HG03139 (cell line): ENCODE results near the gene F10.

ENCODE experiments used
- ATAC-seq: cut with Tn5 transposase; IDR thresholded peaks from one replicate; pipeline ENCODE4 v1.9.1; 2021; ENCODE audit not compliant: unreplicated experiment

The F10 gene

DNA sequence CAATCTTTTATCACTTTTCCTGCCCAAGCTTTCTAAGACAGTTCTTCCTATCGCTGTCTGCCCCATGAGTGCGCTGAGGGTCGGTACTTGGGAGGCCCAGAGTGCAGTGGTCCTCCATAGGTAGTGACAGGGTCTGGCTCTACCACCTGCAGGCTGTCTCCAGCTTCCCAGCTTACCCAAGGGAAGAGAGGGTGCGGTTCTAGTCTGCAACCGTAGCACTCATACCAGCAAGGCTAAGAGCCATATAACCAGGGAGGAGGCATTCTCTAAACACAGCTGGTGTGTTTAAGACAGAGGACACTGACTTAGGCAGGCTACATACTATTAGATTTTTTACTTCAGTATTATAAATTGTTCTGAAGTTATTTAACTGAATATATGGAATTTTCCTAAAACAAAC is 44.1 kb downstream of the F10 start:
- ATAC-seq: no peak

DNA sequence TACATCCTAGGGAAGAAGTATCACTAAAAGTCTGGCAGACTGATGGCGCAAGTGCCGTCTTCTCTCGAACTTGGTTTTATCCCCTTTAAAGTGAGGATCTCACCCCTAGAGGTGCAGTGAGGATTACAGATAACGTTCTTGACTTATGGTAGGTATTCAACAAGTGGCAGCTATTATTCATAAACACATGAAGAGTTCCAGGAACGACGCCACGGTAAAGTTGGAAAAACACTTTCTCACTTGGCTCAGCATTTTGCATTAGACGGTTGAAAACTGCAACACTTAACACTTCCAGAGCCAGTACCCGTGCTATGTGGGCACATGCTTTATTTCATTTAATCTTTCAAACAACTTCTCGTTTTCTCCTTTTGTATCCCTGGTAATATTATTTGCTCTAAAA is 44.6 kb downstream of the F10 start:
- no peak for ATAC-seq

DNA sequence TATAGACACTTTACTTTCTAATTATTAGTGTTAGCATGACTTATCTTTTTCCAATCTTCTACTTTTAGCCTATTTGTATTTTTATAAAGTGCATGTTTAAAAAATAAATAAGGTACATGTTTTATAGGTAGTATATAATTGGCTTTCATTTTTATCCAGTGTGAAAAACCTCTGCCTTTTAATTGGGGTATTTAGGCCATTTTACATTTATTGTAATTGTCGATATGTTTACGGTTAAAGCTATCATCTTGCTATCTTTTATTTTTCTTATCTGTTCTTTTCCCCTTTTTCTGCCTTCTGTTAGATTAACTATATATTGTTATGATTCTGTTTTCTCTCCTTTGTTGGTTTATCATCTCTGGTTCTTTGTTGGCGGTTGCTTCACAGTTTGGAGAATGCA is 45.0 kb downstream of the F10 start:
- no peak for ATAC-seq

DNA sequence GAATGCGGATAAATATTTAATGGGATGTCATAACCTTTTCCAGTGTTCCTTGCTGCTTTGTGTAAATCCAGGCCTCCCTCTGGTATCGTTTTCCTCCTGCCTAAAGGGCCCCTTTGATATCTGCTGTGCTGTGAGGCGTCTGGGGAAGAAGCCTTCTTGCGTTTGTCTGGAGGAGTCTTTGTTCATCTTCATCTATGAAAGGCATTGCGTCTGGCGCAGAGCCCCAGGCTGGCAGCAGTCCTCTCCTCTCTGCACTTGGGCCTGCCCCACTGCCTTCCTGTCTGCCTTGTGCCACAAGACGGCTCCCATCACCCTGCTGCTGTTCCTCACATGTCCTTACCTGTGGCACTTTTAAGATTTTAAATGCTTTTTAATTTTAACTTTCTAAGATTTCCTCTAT is 45.6 kb downstream of the F10 start:
- no peak for ATAC-seq

DNA sequence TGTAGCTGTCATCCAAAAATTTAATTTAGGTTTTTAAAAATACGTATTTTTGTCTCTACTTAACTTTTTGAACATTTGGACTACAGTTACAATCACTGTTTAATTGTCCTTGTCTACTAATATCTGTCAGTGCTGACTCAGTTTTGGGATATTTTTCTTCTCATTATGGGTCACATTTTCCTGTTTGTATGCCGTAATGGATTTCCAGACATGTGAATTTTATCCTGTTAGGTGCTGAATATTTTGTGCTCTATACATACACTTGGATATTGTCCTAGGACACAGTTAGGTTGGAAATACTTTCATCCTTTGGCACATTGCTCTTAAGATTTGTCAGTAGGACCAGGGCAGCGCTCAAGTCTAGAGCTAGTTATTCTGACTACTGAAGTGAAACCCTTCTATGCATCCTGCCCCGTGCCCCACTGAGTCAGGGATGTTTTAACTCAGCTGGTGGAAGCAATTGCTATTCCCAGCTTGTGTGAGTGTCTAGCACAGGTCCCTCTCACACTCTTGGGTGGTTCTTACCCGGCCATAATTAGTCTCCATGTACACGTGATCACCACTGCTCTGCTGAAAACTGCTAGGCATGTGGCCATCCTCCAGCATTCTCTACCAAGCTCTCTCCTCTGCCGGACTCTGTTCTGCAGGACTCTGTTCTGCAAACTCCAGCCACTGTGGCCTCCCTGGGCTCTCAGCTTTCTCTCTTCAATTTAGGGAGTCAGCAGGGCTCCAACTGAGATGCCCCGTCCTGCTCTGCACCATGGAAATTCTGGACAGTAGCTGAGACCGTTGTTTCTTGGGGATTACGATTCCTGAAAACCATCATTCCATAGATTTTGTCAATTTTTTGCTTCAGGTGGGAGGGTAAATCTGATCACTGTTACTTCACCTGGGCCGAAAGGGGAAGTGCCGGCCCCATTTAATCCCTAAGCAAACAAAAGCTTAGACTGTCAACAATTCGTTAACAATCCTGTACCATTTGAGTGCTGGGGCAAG is 47.0 kb downstream of the F10 start:
- no peak for ATAC-seq

DNA sequence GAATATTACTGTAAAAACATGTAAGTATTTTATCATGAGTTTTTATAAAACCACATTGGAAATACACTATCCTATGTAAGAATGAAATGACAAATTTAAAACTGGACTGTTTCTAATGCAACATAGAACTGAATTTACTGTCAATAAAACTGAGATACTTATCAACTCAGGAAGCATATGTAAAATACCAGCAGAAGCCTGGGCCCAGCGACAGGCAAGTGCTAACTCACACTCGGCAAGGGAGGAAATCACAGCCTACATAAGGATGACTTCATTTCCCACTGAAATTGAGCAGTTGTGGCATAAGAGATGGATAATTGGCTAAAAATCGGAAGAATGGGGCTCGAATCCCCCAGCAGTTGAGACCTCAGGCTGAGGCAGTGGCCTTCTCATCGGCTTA is 47.9 kb downstream of the F10 start:
- ATAC-seq: no peak

DNA sequence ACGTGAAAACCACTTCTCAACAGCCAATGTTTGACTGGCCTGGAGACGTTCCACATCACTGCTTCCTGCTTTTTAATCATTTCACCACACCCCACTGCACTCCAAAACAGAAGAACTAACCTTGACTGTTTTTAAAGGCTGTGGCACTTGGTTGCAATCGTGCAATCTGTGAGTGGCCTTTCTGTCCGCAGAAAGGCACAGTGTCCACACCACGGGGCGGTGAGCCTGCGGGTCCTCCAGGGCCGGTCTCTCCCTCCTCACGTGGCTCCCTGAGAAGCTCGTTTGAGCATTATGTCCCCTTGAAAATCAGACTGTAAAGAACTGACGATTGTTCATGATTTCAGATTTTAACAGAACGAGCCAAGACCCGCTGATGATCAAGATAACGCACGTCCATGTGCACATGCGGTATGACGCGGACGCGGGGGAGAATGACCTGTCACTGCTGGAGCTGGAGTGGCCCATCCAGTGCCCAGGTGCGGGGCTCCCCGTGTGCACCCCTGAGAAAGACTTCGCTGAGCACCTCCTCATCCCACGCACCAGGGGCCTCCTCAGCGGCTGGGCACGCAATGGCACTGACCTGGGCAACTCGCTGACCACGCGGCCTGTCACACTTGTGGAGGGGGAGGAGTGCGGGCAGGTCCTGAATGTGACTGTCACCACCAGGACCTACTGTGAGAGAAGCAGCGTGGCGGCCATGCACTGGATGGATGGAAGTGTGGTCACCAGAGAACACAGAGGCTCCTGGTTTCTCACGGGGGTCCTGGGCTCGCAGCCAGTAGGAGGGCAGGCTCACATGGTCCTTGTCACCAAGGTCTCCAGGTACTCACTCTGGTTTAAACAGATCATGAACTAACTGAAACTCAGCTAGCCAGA is 48.9 kb downstream of the F10 start:
- ATAC-seq: no peak

DNA sequence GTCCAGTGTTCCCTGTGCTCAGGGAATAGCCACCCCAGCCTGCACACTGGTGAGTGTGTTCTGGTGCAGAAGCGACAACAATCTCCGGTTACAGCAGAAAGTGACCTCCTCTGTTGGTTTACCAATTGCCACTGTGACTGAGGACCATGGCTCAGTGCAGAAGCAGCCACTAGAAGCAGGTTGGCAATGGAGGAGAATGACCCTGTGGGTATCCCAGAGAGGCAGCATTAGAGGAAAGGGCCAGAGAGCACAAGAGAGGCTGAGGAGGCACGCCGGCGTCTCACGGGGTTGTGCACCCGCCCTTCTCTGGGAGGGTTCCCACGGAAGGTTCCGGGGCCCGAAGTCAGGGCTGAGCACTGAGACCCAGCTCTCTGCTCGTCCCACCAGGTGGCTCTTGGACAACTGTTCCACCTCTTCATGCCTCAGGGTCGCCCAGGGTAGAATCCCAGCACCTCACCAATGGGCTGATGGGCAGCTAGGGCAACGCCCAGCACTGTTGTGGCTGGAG is 49.9 kb downstream of the F10 start:
- no peak for ATAC-seq

DNA sequence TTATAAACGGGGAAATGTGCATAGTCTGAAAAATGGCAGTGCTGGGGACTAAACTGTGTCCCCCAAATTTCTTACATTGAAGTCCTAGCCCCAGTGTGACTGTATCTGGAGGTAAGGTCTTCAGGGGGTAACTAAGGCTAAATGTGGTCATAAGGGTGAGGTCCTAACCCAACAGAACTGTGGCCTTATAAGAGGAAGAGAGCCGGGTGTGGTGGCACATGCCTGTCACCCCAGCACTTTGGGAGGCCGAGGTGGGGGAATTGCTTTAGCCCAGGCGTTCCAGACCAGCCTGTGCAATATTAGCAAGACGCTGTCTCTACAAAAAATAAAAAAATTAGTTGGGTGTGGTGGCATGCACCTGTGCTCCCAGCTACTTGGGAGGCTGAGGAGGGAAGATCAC is 53.7 kb downstream of the F10 start:
- ATAC-seq: no peak

DNA sequence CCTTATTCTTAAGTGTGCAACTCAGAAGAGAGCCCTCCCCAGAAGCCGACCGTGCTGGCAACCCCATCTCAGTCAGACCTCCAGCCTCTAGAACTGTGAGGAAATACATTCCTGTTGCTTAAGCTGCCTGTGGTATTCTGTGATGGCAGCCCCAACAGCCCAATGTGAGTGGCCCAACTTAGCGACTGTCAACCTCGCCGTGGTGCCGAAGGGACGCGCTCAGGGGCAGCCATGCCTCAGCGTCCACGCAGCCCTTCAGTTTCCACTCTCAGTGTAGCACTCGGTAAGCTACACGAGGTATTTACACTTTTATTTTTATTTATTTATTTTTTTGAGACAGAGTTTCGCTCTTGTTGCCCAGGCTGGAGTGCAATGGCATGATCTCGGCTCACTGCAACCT is 54.2 kb downstream of the F10 start:
- ATAC-seq: no peak

DNA sequence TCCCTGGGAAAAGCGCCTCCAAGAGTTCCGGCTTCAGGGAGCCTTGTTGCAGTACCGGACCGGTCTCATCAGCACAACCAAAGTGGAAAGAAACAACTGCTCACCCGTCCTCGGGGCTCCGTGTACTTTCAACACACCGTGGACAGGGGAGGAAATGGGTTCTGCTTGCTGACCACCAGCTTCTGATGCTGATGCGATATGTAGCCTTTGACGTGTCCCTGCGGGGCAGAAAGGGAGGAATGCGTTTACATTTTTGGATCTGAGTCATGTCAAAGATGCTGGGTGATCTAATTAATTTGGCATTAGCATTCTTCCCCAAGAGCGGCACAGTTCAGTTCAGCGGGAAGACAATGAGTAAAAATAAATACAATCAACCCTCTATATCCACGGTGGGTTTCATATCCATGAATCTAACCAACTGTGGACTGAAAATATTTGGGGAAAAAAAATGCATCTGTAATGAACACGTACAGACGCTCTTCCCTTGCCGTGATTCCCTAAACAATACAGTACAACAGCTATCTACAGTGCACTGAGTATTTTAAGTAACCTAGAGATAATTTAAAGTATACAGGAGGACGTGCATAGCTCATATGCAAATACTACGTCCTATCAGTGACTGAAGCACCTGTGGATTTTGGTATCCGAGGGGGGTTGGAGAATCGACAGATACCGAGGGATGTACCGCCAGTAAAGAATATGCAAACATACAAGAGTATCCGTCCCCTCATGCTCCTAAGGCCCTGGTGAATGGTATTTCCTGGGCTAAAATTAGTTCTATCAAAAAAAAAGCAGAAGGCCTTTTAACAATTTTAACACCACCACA is 55.7 kb downstream of the F10 start:
- ATAC-seq: no peak

DNA sequence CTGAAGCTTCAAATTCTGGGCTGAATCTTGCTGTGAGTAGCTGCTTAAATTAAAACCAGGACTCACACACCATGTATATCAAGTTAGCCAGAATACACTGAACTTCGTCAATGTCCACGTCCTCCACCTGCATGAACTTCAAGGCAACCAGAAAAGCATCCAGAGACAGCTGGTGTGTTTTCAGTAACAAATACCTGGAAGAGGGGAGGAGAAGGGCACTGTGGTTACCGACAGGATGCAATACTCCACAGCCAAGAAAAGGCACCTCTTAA is 56.2 kb downstream of the F10 start:
- ATAC-seq: no peak

DNA sequence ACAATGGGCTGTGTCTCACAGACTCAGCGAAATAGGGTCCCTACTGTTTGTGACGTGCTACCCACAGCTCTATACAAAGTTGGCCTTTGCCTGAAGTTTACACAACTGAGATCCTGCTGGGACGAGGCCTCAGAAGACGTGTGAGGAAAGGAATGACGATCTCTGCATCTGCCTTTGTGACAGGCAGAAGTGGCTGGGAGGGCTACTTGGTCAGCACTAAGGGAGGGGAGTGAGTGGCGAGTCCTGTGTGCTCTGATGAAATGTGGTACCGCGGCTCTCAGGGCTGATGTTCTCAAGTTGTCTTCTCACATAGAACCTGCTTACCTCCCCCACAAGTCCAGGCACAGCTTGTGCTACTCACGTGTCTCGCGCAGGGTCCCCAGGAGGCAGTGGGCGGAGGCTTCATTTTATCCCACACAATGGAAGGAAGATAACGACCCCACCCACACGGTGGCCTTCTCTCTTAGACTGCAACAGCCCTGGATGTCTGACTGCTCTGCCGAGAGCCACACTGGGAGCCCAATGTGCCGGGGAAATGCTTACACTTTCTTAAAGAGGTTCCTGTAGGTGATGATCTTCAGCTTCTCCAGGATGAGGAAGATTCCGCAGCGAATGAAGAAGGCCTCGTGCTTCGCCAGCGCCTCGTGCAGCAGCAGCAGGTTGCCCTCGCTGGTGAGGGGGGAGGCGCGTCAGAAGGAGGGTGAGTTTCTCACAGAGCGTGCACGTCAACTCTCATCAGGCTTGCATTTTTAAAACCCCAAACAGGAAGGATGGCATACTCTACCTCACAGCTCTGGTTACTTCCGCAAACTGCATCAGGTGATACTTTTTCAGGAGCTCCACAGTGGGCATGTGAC is 57.0 kb downstream of the F10 start:
- no peak for ATAC-seq

DNA sequence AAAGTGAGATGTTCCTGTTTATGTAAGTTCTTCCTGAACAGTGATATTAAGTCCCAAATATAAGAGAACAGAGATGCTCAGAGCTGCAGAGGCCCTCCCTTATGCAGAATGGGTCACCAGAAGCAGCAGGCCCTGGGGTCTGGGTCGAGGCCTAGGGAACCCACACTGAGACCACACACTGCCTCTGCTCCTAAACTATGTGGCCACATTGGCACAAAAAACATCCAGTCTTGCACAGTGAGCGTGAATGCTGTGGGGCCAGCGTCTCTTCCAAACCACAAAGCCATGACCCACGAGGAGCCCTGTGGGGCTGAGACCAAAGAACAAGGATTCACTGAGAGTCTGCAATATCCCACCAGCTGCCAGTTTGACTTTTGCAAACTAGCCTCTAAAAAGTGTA is 59.4 kb downstream of the F10 start:
- ATAC-seq: no peak

DNA sequence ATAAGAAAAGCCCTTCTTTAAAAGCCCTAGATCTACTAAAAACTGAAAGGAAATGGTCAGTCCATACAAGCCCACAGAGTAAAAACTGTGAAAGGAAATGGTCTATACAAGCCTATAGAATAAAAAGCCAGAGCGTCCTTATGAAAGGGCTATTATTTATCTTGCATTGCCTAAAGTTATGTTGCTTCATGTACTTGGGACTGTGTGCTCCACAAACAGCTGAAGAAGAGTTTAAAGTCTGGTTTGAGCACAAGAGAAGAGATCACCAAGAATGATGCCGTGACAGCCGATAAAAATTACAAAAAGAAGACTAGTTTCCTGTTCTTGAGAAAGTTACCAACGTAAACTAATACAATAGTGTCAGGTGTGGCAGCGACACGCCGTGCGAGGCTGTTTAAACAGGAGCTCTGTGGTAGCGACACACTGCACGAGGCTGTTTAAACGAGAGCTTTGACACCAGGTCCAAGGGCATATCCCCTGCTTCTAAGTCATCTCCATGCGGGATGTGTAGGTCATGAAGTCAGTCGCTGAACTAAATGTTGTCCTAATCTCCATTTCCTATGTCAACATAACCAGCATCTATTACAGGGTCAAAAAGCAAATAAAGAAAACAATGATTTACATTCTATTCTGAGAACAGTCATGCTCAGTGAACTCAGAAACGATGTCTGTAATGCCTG is 61.0 kb downstream of the F10 start:
- no peak for ATAC-seq

DNA sequence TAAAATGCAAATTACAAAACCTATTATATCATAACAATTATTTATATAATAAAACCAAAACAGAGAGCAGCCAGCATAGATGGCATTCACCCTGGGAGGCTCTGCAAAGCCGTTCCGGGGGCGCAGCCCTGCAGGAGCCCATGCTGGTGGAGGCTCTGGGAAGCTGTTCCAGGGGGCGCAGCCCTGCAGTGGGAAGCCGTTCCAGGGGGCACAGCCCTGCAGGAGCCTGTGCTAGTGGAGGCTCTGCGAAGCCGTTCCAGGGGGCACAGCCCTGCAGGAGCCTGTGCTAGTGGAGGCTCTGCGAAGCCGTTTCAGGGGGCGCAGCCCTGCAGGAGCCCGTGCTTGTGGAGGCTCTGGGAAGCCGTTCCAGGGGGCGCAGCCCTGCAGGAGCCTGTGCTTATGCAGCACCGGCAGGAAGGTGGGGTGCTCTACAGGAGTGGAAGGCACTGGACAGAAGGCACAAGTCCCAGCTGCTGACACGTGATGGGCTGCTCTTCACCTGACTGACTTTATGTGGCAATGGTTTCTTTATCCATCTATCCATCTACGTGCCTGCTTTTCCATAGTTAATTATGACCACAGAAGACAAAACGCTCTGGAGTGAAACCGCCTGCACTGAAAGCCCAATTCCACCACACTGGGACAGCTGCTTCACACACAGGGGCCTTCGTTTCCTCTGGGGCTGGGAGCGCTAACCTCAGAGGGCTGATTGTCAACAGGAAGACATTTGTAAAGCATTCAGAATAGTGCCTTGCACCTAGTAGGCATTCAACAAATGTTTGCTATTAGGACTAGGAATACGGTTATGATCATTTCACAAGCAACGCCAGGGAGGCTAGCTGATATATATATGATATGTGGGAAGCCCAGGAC is 62.2 kb downstream of the F10 start:
- no peak for ATAC-seq

DNA sequence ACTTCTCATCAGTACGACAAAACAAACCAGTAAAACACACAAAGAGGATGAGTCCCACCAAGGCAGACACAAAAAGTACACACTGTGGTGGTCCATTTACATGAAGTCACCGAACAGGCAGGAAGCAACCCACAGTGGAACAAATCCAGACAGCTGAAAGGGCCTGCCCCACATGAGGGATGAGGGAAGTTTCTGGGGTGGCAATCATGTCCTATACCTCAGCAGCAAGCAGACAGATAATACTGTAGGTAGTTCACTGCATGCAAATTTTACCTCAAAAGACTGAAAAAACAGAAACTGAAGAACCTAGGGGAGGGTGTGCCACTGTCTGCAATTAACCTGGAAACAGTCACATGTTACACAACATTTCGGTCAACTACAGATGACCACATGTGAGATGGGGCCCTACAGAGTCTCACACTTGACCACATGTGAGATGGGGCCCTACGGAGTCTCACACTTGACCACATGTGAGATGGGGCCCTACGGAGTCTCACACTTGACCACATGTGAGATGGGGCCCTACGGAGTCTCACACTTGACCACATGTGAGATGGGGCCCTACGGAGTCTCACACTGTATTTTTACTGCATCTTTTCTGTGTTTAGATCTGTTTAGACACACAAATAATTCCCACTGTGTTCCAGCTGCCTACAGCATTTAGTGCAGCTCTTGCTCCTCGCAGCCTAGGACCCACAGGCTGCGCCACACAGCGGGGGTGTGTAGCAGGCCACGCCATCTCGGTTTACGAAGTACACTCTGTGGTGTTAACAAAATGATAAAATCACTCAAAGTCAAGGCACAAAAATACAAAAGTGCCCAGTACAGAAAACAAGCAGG is 63.7 kb downstream of the F10 start:
- no peak for ATAC-seq

DNA sequence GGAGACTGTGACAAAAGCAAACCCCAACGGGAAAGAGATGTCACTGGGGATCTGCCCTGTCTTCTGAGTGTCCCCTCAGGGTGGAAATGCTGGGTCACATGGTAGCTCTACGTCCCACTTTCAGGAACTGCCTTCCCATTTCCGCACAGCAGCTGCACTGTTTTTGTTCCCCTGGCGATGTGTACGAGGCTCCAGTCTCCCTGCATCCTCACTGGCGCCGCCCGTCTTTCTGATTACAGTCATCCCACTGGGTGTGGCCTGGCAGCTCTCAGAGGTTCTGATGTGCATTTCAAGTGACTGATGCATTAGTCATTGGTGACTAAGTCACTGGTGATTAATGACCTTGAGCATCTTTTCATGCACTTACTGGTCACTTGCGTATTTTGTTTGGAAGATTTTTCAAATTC is 64.7 kb downstream of the F10 start:
- ATAC-seq: no peak
